Hepatocyte (in vitro differentiated cells): ENCODE results near the gene ANKRD37. TPM values are rescaled to one million over a fixed set of nuclear protein-coding genes. Genes with fewer than 3 reads are reported as not detected.

Experiments used
- polyA plus RNA-seq: library from polyadenylated mRNA; unstranded; fragments of >200 nt; fragmentation: Nextera tagmentation; extraction: Ambion mirVana; gene quantifications from 2 replicates; pipeline ENCODE4 v1.2.1, GENCODE V29; 2016
- small RNA-seq: library from RNA; depleted of rRNA; stranded (forward); fragments of <200 nt; gene quantifications from one replicate; pipeline ENCODE3, GENCODE V24; 2014
- total RNA-seq: library from RNA; depleted of rRNA; stranded (reverse); fragments of >200 nt; gene quantifications from 2 replicates; pipeline ENCODE4 v1.2.3, GENCODE V29; 2014

The ANKRD37 gene
- total and polyA plus RNA-seq, 2 experiments from 2014 or later: 1.7 to 8.6 TPM

Small RNAs within 50 kb of the gene (small RNA-seq; reads per million reads assigned to genes)
- not detected for gene RF00019

Other genes starting within 250 kb of the ANKRD37 start
- 28.5 and 28.9 TPM in 2 replicates for gene CFAP97, start 192.8 kb upstream of the ANKRD37 start, total RNA-seq
- 16.5 and 20.2 TPM in 2 replicates for gene CFAP97, start 192.8 kb upstream of the ANKRD37 start, polyA plus RNA-seq
- 20.3 and 24.2 TPM in 2 replicates for gene SNX25, start 187.2 kb upstream of the ANKRD37 start, total RNA-seq
- 13.5 and 16.5 TPM in 2 replicates for gene SNX25, start 187.2 kb upstream of the ANKRD37 start, polyA plus RNA-seq
- 0.12 and 0.23 TPM in 2 replicates for gene LRP2BP, start 917 bp upstream of the ANKRD37 start, total RNA-seq
- 0.30 and 0.89 TPM in 2 replicates for gene LRP2BP, start 917 bp upstream of the ANKRD37 start, polyA plus RNA-seq
- 33.4 and 38.5 TPM in 2 replicates for gene UFSP2, start 29.1 kb downstream of the ANKRD37 start, total RNA-seq
- gene UFSP2, start 29.1 kb downstream of the ANKRD37 start, polyA plus RNA-seq: 29.2 and 34.0 TPM in 2 replicates
- gene CCDC110, start 74.9 kb downstream of the ANKRD37 start, total RNA-seq: 0.73 and 3.0 TPM in 2 replicates
- 0.16 and 1.8 TPM in 2 replicates for gene CCDC110, start 74.9 kb downstream of the ANKRD37 start, polyA plus RNA-seq
- 26.4 and 29.3 TPM in 2 replicates for gene PDLIM3, start 138.7 kb downstream of the ANKRD37 start, total RNA-seq
- gene PDLIM3, start 138.7 kb downstream of the ANKRD37 start, polyA plus RNA-seq: 10.0 and 13.8 TPM in 2 replicates